Adrenal gland (tissue), 12 donors: Measurements from ENCODE around the gene PRKG1. TPM values are rescaled to one million over a fixed set of nuclear protein-coding genes. Genes with fewer than 3 reads are reported as not detected.

ENCODE experiments used
- DNase-seq, 7 donors: peaks; one replicate each; pipeline ENCODE4 v3.0.0-alpha.2; 2019 to 2020
- H3K27ac ChIP-seq, 5 donors: fragments of 200-600 bp; sonication (generic) in 4 of 5; 1 replicate in 3 of 5; 2 replicates in 2 of 5; pipeline versions ENCODE4 v1.5.1 to v1.8.0; 2016 to 2020; ENCODE audit warnings: mild to moderate bottlenecking in 1 of 5
- H3K27me3 ChIP-seq: fragments of 200-600 bp; 2 replicates; pipeline ENCODE4 v1.8.0; 2021
- H3K36me3 ChIP-seq, 2 donors: fragments of 200-600 bp; replicated peaks in 1 of 2; 1 replicate in 1 of 2; 2 replicates in 1 of 2; pipeline versions ENCODE4 v1.5.1 to v1.8.0; 2018 to 2022
- H3K4me1 ChIP-seq, 2 donors: fragments of 200-600 bp; replicated peaks in 1 of 2; 1 replicate in 1 of 2; 2 replicates in 1 of 2; pipeline versions ENCODE4 v1.5.1 to v1.8.0; 2018 to 2021
- H3K4me3 ChIP-seq, 4 donors: fragments of 200-600 bp; sonication (generic) in 3 of 4; one replicate each; pipeline ENCODE4 v1.5.1; 2016 to 2018
- H3K9me3 ChIP-seq, 3 donors: fragments of 200-600 bp; sonication (generic) in 1 of 3; replicated peaks in 1 of 3; 1 replicate in 2 of 3; 2 replicates in 1 of 3; pipeline versions ENCODE4 v1.5.1 to v1.8.0; 2016 to 2021
- CTCF ChIP-seq, 6 experiments: fragments of 450-650 bp in 4 of 6; fragments of 200-600 bp in 2 of 6; sonication (generic) in 1 of 6; IDR thresholded peaks; 1 replicate in 5 of 6; 2 replicates in 1 of 6; pipeline versions ENCODE4 v1.5.1 to v1.8.0; 2016 to 2021; ENCODE audit warnings: antibody characterized with exemption in 6 of 6, mild to moderate bottlenecking in 2 of 6, moderate library complexity in 1 of 6
- POLR2A ChIP-seq, 2 donors: fragments of 450-650 bp; IDR thresholded peaks; one replicate each; pipeline ENCODE4 v1.6.1; 2017; ENCODE audit warnings: antibody characterized with exemption in 2 of 2, mild to moderate bottlenecking in 2 of 2, moderate library complexity in 1 of 2
- WGBS, 4 donors: extraction: QIAGEN DNeasy Blood & Tissue Kit in 2 of 4; methylation state at CpG; one replicate each; pipeline versions ENCODE4 v1.1.5 to v1.1.7; 2013 to 2017; 5-methylcytosine and 5-hydroxymethylcytosine counted together
- intact Hi-C, 2 donors: fragments of 100-400 bp; cut with DNase I; formaldehyde crosslinking; loops; one replicate each; pipeline versions ENCODE4 v1.14.1 to v1.15.0; 2022 to 2023
- polyA plus RNA-seq, 3 donors: library from polyadenylated mRNA; stranded (reverse); fragments of 200-250 nt in 2 of 3; fragments of 350-450 nt in 1 of 3; fragmentation: Illumina TruSeq in 1 of 3; extraction: RNeasy Lipid Tissue Mini Kit (QIAGEN cat#74804) in 1 of 3; gene quantifications; one replicate each; pipeline ENCODE4 v1.2.3, GENCODE V29; 2013 to 2014
- total RNA-seq, 9 donors: library from RNA; depleted of rRNA in 4 of 9; stranded (reverse); fragments of >200 nt in 4 of 9; fragments of 120-200 nt in 1 of 9; fragmentation: NEBNext Ultra II Directional in 1 of 9; extraction: Animal tissue kit (Norgen Biotek cat#: 25700) in 1 of 9; gene quantifications; one replicate each; pipeline versions ENCODE4 v1.1.0 to v1.2.4, GENCODE V29; 2013 to 2023
- donor health status: healthy with polysubstance abuse.
- donor health status: Bipolar disorder and iron deficiency.
- donor health status: DM: yes; HTN: yes; CAD: no.
- donor health status: DM: no; HTN: no; CAD: no.
- donor health status: DM: no; HTN: no; CAD: no.
- donor health status: DM: yes; HTN: yes; CAD: no.

PRKG1 gene
- total and polyA plus RNA-seq, 12 donors: 6.9 to 104 (median 29.7) TPM

GRCh38 chr10:52066383-52066782, 992.1 kb downstream of the PRKG1 start:
- 74 to 75% (median 74%) methylated on average over 6 of the region's 6 CpGs for WGBS, 4 donors
- no peak overlapping the region for H3K4me3 ChIP-seq
- no peaks in the 10 kb centered on the region for H3K9me3 ChIP-seq
- H3K27ac ChIP-seq: no peak overlapping the region
- no peaks in the 10 kb centered on the region for H3K4me1 ChIP-seq
- no peaks in the 10 kb centered on the region for H3K27me3 ChIP-seq
- intact Hi-C loops: no loop called here
- H3K36me3 ChIP-seq: no peaks in the 10 kb centered on the region
- TF ChIP-seq CTCF (IDR thresholded peaks at IDR 0.05) (no peak), POLR2A (IDR thresholded peaks at IDR 0.05) (no peak)
- no peak for DNase-seq

GRCh38 chr10:52068485-52068884, 994.2 kb downstream of the PRKG1 start:
- no peak for DNase-seq
- TF ChIP-seq CTCF (IDR thresholded peaks at IDR 0.05): no peak
- no peak for TF ChIP-seq POLR2A (IDR thresholded peaks at IDR 0.05)
- H3K27ac ChIP-seq: no peak overlapping the region
- H3K9me3 ChIP-seq: no peaks in the 10 kb centered on the region
- no peak overlapping the region for H3K4me3 ChIP-seq
- no peaks in the 10 kb centered on the region for H3K4me1 ChIP-seq
- intact Hi-C loops: no loop called here
- H3K36me3 ChIP-seq: no peaks in the 10 kb centered on the region
- 54 to 60% (median 59%) methylated on average over 1 of the region's 1 CpG; no CpG with 5 or more reads in 1 of the 4 donors for WGBS, 4 donors
- no peaks in the 10 kb centered on the region for H3K27me3 ChIP-seq

DNA sequence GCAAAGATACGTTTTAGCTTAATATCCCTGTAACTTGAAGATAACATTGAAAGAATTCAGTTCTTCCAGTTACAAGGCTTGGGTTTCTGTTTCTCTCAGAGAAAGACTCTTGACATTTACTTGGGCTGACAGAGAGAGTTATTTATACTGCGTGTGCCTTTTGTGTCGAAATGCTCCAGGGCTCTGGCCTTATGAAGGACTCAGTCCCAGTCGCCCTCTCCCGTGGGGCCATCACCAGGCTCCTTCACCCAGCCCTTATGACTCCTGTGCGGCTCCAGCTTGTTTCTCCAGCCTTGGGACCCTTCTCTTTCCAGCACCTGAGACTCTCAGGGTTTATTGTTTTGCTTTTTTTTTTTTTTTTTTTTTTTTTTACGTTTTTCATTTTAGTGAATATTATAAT, 997.5 kb downstream of the PRKG1 start:
- Histone ChIP-seq H3K9me3 (no peaks in the 10 kb centered on the region), H3K36me3 (no peaks in the 10 kb centered on the region), H3K4me3 (no peak overlapping the region), H3K27me3 (no peaks in the 10 kb centered on the region), H3K4me1 (no peaks in the 10 kb centered on the region), H3K27ac (no peak overlapping the region)
- intact Hi-C loops: no loop called here
- no peak for TF ChIP-seq POLR2A (IDR thresholded peaks at IDR 0.05)
- no peak for TF ChIP-seq CTCF (IDR thresholded peaks at IDR 0.05)
- 79 to 82% (median 80%) methylated on average over 7 of the region's 7 CpGs for WGBS, 4 donors
- no peak for DNase-seq

DNA sequence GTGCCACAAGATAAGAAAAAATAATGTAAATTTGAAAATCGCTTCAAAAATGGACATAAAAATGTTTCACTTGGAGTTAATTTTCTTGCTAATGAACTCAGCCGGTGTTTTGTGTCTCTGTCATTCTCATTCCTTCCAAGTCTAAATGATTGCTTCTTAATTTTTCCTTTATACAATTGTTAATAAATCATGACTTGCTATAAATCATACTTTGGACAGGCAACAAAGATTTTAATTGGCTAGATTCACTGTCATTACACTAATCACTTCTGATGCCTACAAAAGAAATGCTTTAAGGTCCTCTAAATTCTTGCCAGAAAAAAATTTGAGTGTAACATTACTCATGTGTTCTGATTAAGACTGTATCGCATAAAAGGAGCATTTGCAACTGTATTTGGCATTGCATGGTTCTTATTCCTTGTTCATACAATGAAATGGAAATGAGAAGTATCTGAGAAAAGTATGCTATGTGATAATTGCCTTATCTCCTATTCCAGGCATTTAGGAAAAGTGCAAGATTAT, 1000.3 kb downstream of the PRKG1 start:
- intact Hi-C loops: no loop called here
- Histone ChIP-seq H3K27me3 (no peaks in the 10 kb centered on the region), H3K9me3 (no peaks in the 10 kb centered on the region), H3K27ac (no peak overlapping the region), H3K4me3 (no peak overlapping the region), H3K36me3 (no peaks in the 10 kb centered on the region), H3K4me1 (no peaks in the 10 kb centered on the region)
- TF ChIP-seq CTCF (IDR thresholded peaks at IDR 0.05) (no peak), POLR2A (IDR thresholded peaks at IDR 0.05) (no peak)
- 65 to 71% (median 69%) methylated on average over 3 of the region's 3 CpGs for WGBS, 4 donors
- no peak for DNase-seq
